GM23248 (cell line): ENCODE results near the gene PSMB10. TPM values are rescaled to one million over a fixed set of nuclear protein-coding genes. Genes with fewer than 3 reads are reported as not detected.

ENCODE experiments used
- DNase-seq: peaks from one replicate; pipeline ENCODE4 v3.0.0-alpha.2; 2015
- H2AFZ ChIP-seq: fragments of 200-600 bp; sonication (generic); 2 replicates; pipeline ENCODE4 v1.6.1; 2016; ENCODE audit warnings: antibody characterized with exemption
- H3F3A ChIP-seq: fragments of 200-600 bp; sonication (generic); 2 replicates; pipeline ENCODE4 v1.6.1; 2016; ENCODE audit warnings: mild to moderate bottlenecking, antibody characterized with exemption, mixed run types; ENCODE audit not compliant: insufficient read depth
- H3K27ac ChIP-seq: fragments of 200-600 bp; sonication (generic); 2 replicates; pipeline ENCODE4 v1.5.1; 2016; ENCODE audit warnings: mild to moderate bottlenecking
- H3K27me3 ChIP-seq: fragments of 200-600 bp; sonication (generic); replicated peaks from 2 replicates; pipeline ENCODE4 v1.6.1; 2016; ENCODE audit warnings: mild to moderate bottlenecking; ENCODE audit not compliant: insufficient read depth
- H3K36me3 ChIP-seq: fragments of 200-600 bp; sonication (generic); 2 replicates; pipeline ENCODE4 v1.6.1; 2016; ENCODE audit warnings: low read depth, mild to moderate bottlenecking
- H3K4me1 ChIP-seq: fragments of 200-600 bp; sonication (generic); 2 replicates; pipeline ENCODE4 v1.6.1; 2016; ENCODE audit warnings: mild to moderate bottlenecking; ENCODE audit not compliant: insufficient read depth
- H3K4me2 ChIP-seq: fragments of 200-600 bp; sonication (generic); one replicate; pipeline ENCODE4 v1.6.1; 2016; ENCODE audit warnings: mild to moderate bottlenecking; ENCODE audit not compliant: unreplicated experiment
- H3K4me3 ChIP-seq: fragments of 200-600 bp; sonication (generic); 2 replicates; pipeline ENCODE4 v1.5.1; 2016; ENCODE audit warnings: mild to moderate bottlenecking
- H3K79me2 ChIP-seq: fragments of 200-600 bp; sonication (generic); 2 replicates; pipeline ENCODE4 v1.6.1; 2016; ENCODE audit warnings: mild to moderate bottlenecking; ENCODE audit not compliant: insufficient read depth
- H3K9ac ChIP-seq: fragments of 200-600 bp; sonication (generic); 2 replicates; pipeline ENCODE4 v1.6.1; 2016; ENCODE audit warnings: mild to moderate bottlenecking
- H3K9me2 ChIP-seq: fragments of 200-600 bp; sonication (generic); 2 replicates; pipeline ENCODE4 v1.6.1; 2016; ENCODE audit warnings: mixed run types, mild to moderate bottlenecking, moderate library complexity; ENCODE audit not compliant: insufficient read depth
- H3K9me3 ChIP-seq: fragments of 200-600 bp; sonication (generic); one replicate; pipeline ENCODE4 v1.6.1; 2017; ENCODE audit warnings: low read depth
- H4K20me1 ChIP-seq: fragments of 200-600 bp; sonication (generic); 2 replicates; pipeline ENCODE4 v1.6.0; 2016; ENCODE audit not compliant: insufficient read depth
- EZH2 ChIP-seq: fragments of 200-600 bp; sonication (generic); IDR thresholded peaks from 2 replicates; pipeline ENCODE4 v1.6.1; 2018; ENCODE audit warnings: antibody characterized with exemption, mild to moderate bottlenecking; ENCODE audit not compliant: insufficient read depth, poor library complexity, severe bottlenecking
- EZH2phosphoT487 ChIP-seq: fragments of 200-600 bp; sonication (generic); IDR thresholded peaks from 2 replicates; pipeline ENCODE4 v1.6.1; 2018; ENCODE audit warnings: antibody characterized with exemption, moderate library complexity, mild to moderate bottlenecking, low read depth; ENCODE audit not compliant: insufficient read depth
- WGBS, 2 experiments: methylation state at CpG; one replicate each; pipeline ENCODE4 v1.1.6; 2015 to 2017; ENCODE audit warnings: low lambda C conversion rate in 2 of 2, low coverage in 1 of 2; ENCODE audit errors: missing lambda C conversion rate in 2 of 2; 5-methylcytosine and 5-hydroxymethylcytosine counted together
- in situ Hi-C: fragments of 300-500 bp; cut with MboI; formaldehyde crosslinking; loops from 2 replicates; pipeline ENCODE4 v1.15.0; 2020
- polyA plus RNA-seq: library from polyadenylated mRNA; unstranded; fragments of >200 nt; fragmentation: Nextera tagmentation; extraction: Ambion mirVana; gene quantifications from 2 replicates; pipeline ENCODE4 v1.2.1, GENCODE V29; 2016
- total RNA-seq: library from RNA; depleted of rRNA; stranded (reverse); fragments of >200 nt; shearing (Covaris generic); gene quantifications from 2 replicates; pipeline ENCODE4 v1.2.3, GENCODE V29; 2014

The PSMB10 gene
- total and polyA plus RNA-seq, 2 experiments from 2014 or later = 18.9 to 55.1 TPM

- TF ChIP-seq EZH2 = no peak
- TF ChIP-seq EZH2phosphoT487 = no peak
- H3K4me3 ChIP-seq = no peak overlapping the region
- peaks cover 44% of the 10 kb centered on the region for H3K79me2 ChIP-seq
- H2AFZ ChIP-seq = no peak overlapping the region
- no peaks in the 10 kb centered on the region for H3K4me1 ChIP-seq
- in situ Hi-C loops = no loop called here
- H3K9ac ChIP-seq = no peak overlapping the region
- no peaks in the 10 kb centered on the region for H3K9me3 ChIP-seq
- DNase-seq = no peak
- H3K36me3 ChIP-seq = no peaks in the 10 kb centered on the region; the same call in 1 of the 2 replicates
- WGBS, 2 experiments = 96% methylated on average over 36 of the region's 36 CpGs
- no peaks in the 10 kb centered on the region for H3K27me3 ChIP-seq
- no peak overlapping the region for H3K27ac ChIP-seq
- H3K4me2 ChIP-seq = no peak overlapping the region
- no peaks in the 10 kb centered on the region for H3F3A ChIP-seq
- no peaks in the 10 kb centered on the region for H3K9me2 ChIP-seq
- no peaks in the 10 kb centered on the region for H4K20me1 ChIP-seq
Measured at GRCh38 chr16:67909056-67909742, 27.5 kb downstream of the PSMB10 start.

- Histone ChIP-seq H3K36me3 (no peaks in the 10 kb centered on the region; the same call in 1 of the 2 replicates), H3K4me2 (no peak overlapping the region), H3K27me3 (no peaks in the 10 kb centered on the region), H4K20me1 (no peaks in the 10 kb centered on the region), H3K27ac (no peak overlapping the region), H3K79me2 (peaks cover 49% of the 10 kb centered on the region), H3K4me1 (no peaks in the 10 kb centered on the region), H3K9ac (no peak overlapping the region), H3F3A (no peaks in the 10 kb centered on the region), H3K4me3 (no peak overlapping the region), H3K9me2 (no peaks in the 10 kb centered on the region), H3K9me3 (no peaks in the 10 kb centered on the region), H2AFZ (no peak overlapping the region)
- no peak for DNase-seq
- 90% methylated on average over 11 of the region's 11 CpGs for WGBS, 2 experiments
- in situ Hi-C loops = no loop called here
- no peak for TF ChIP-seq EZH2phosphoT487
Measured at GRCh38 chr16:67907397-67908180, 29.1 kb downstream of the PSMB10 start.

- Histone ChIP-seq H3K4me3 (no peak overlapping the region), H3K27ac (no peak overlapping the region), H3K9me3 (no peaks in the 10 kb centered on the region), H3K4me1 (no peaks in the 10 kb centered on the region), H3K79me2 (peaks cover 64% of the 10 kb centered on the region), H3F3A (no peaks in the 10 kb centered on the region), H4K20me1 (no peaks in the 10 kb centered on the region), H3K9me2 (no peaks in the 10 kb centered on the region), H3K27me3 (no peaks in the 10 kb centered on the region), H3K9ac (no peak overlapping the region), H3K36me3 (no peaks in the 10 kb centered on the region), H3K4me2 (no peak overlapping the region), H2AFZ (no peak overlapping the region)
- no peak for TF ChIP-seq EZH2phosphoT487
- no peak for TF ChIP-seq EZH2
- in situ Hi-C loops = no loop called here
- 87 to 88% methylated on average over 4 of the region's 4 CpGs for WGBS, 2 experiments
- no peak for DNase-seq
Measured at GRCh38 chr16:67902831-67903230, 33.8 kb downstream of the PSMB10 start.

- Histone ChIP-seq H3K4me3 (no peak overlapping the region), H3F3A (no peaks in the 10 kb centered on the region), H3K4me2 (no peak overlapping the region), H3K9me3 (no peaks in the 10 kb centered on the region), H3K79me2 (peaks cover 73% of the 10 kb centered on the region), H3K36me3 (no peaks in the 10 kb centered on the region), H3K27ac (no peak overlapping the region), H2AFZ (no peak overlapping the region), H3K9me2 (no peaks in the 10 kb centered on the region), H3K4me1 (peaks cover 4% of the 10 kb centered on the region; the same call in 1 of the 2 replicates), H3K27me3 (no peaks in the 10 kb centered on the region), H3K9ac (no peak overlapping the region), H4K20me1 (no peaks in the 10 kb centered on the region)
- DNase-seq = no peak
- in situ Hi-C loops = no loop called here
- WGBS, 2 experiments = 94 to 96% methylated on average over 5 of the region's 5 CpGs
- TF ChIP-seq EZH2 (no peak), EZH2phosphoT487 (no peak)
Measured at GRCh38 chr16:67901734-67902133, 34.9 kb downstream of the PSMB10 start.
